HG03097 (cell line): ENCODE results near the gene DENND1B.

Experiments used
- ATAC-seq: cut with Tn5 transposase; IDR thresholded peaks from one replicate; pipeline ENCODE4 v1.9.1; 2021; ENCODE audit not compliant: unreplicated experiment, low FRiP score

The DENND1B gene

GRCh38 chr1:197649188-197649587 is 126.1 kb downstream of the DENND1B start:
- ATAC-seq, result no peak

GRCh38 chr1:197638316-197638715 is 137.0 kb downstream of the DENND1B start:
- no peak for ATAC-seq

- ATAC-seq, result no peak
Measured at GRCh38 chr1:197637406-197637805, 137.9 kb downstream of the DENND1B start.

- no peak for ATAC-seq
Measured at GRCh38 chr1:197633447-197634078, 141.7 kb downstream of the DENND1B start.

GRCh38 chr1:197632651-197633050 is 142.6 kb downstream of the DENND1B start:
- no peak for ATAC-seq

GRCh38 chr1:197632005-197632404 is 143.3 kb downstream of the DENND1B start:
- ATAC-seq, result no peak

GRCh38 chr1:197622371-197622770 is 152.9 kb downstream of the DENND1B start:
- no peak for ATAC-seq

- no peak for ATAC-seq
Measured at GRCh38 chr1:197621761-197622160, 153.5 kb downstream of the DENND1B start.

GRCh38 chr1:197620714-197621163 is 154.5 kb downstream of the DENND1B start:
- ATAC-seq, result no peak

GRCh38 chr1:197619008-197619640 is 156.2 kb downstream of the DENND1B start:
- ATAC-seq, result no peak

- no peak for ATAC-seq
Measured at GRCh38 chr1:197618061-197618460, 157.2 kb downstream of the DENND1B start.

GRCh38 chr1:197615693-197616011 is 159.6 kb downstream of the DENND1B start:
- ATAC-seq, result no peak

GRCh38 chr1:197614916-197615692 is 160.2 kb downstream of the DENND1B start:
- no peak for ATAC-seq

GRCh38 chr1:197606168-197606845 is 169.0 kb downstream of the DENND1B start:
- no peak for ATAC-seq

- ATAC-seq, result no peak
Measured at GRCh38 chr1:197604302-197604701, 171.0 kb downstream of the DENND1B start.

GRCh38 chr1:197600751-197601150 is 174.5 kb downstream of the DENND1B start:
- no peak for ATAC-seq

GRCh38 chr1:197599789-197600188 is 175.5 kb downstream of the DENND1B start:
- ATAC-seq, result no peak

GRCh38 chr1:197598935-197599334 is 176.3 kb downstream of the DENND1B start:
- ATAC-seq, result no peak

- ATAC-seq, result no peak
Measured at GRCh38 chr1:197595304-197595904, 179.9 kb downstream of the DENND1B start.

GRCh38 chr1:197590687-197591086 is 184.6 kb downstream of the DENND1B start:
- no peak for ATAC-seq

GRCh38 chr1:197585809-197586208 is 189.5 kb downstream of the DENND1B start:
- no peak for ATAC-seq
